SH-SY5Y (cell line): ENCODE data around the gene TAF1B.

Experiments
- GATA2 ChIP-seq: IDR thresholded peaks from 2 replicates; pipeline ENCODE4 v1.6.1; 2011; ENCODE audit warnings: mild to moderate bottlenecking, low read depth, low read length
- GATA3 ChIP-seq: IDR thresholded peaks from 2 replicates; pipeline ENCODE4 v1.6.1; 2011; ENCODE audit warnings: low read depth, mild to moderate bottlenecking, low read length, moderate library complexity

DNA sequence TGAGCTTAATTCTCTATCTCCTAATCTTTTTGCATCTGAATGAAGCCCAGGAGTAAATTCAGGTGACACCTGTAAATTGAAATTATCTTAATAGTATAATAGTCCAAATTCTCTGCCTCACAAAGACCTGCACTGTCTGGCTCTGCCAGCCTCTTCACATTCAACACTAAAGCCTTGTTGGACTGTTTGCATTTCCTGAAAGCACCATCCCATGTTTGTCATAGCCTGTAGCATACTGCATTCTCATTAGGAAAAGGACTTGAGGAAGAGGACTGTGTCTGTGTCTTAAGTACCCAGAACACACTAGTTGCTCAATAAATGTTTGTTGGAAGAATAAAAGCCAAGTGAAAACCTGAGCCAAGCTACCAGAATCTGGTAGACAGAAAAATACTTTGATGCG is 65.4 kb downstream of the TAF1B start:
- TF ChIP-seq GATA2 (no peak), GATA3 (no peak)
